ENCODE data around the gene C10orf90. TPM values are rescaled to one million over a fixed set of nuclear protein-coding genes. Genes with fewer than 3 reads are reported as not detected.

The C10orf90 gene
- total RNA-seq, 1 experiment from 2014 or later = not detected

DNA sequence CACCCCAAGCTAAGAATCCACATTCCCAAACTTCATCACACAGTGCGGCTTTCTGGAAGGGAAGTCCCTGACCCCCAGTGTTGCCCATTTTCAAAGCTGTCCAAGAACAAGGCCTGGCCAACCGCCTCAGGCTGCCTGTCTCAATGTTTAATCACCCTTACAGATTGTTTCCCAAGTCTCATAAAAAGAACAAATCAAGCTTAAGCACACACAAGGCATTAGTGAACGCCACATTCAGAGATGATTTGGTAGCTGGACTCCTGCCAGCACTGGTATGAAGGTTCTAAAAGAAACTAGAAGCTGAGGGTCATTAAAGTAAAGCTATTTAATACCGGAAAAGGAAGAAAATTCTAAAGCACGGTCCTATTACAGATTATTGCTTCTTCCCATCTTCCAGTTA lies 35.6 kb downstream of the C10orf90 start:
- Histone ChIP-seq H3K14ac (ENCODE audit: insufficient read depth, low read length) (no peak overlapping the region), H4K20me1 (ENCODE audit: control insufficient read depth, insufficient read depth, insufficient read length) (no peaks in the 10 kb centered on the region), H3K9ac (ENCODE audit: extremely low read depth, insufficient read length, low read length) (no peak overlapping the region), H3K18ac (ENCODE audit: insufficient read length, low read depth, low read length) (no peak overlapping the region), H4K5ac (ENCODE audit: insufficient read length, low read depth, low read length) (no peak overlapping the region), H2BK120ac (ENCODE audit: low read depth, low read length, poor library complexity, severe bottlenecking) (no peak overlapping the region), H3K4ac (ENCODE audit: low read depth, low read length) (no peak overlapping the region), H3K27ac (ENCODE audit: insufficient read length, low read depth, low read length) (no peak overlapping the region), H3K79me2 (ENCODE audit: insufficient read depth, low read length) (no peaks in the 10 kb centered on the region), H2BK12ac (ENCODE audit: insufficient read length, low read depth, low read length) (no peak overlapping the region), H2AK5ac (ENCODE audit: insufficient read length, low read length) (no peak overlapping the region), H3K27me3 (ENCODE audit: insufficient read depth, low read length) (no peaks in the 10 kb centered on the region), H3K4me1 (ENCODE audit: insufficient read depth, low read length) (no peaks in the 10 kb centered on the region), H3K23ac (ENCODE audit: insufficient read length, low read depth, low read length) (no peak overlapping the region), H3K79me1 (ENCODE audit: insufficient read depth, low read depth, low read length, poor library complexity, severe bottlenecking) (no peaks in the 10 kb centered on the region), H4K91ac (ENCODE audit: insufficient read length, low read depth, low read length) (no peak overlapping the region), H3K56ac (ENCODE audit: insufficient read length, low read depth, low read length) (no peak overlapping the region), H2BK20ac (ENCODE audit: low read depth, low read length, poor library complexity, severe bottlenecking) (no peak overlapping the region), H2BK15ac (ENCODE audit: low read depth, low read length) (no peak overlapping the region), H2BK5ac (ENCODE audit: insufficient read length, low read length) (no peak overlapping the region), H4K8ac (replicated peaks; ENCODE audit: insufficient read length, low read depth, low read length) (no peak overlapping the region), H3T11ph (ENCODE audit: low read length) (no peak overlapping the region), H2AFZ (ENCODE audit: low read length) (no peak overlapping the region), H3K23me2 (ENCODE audit: insufficient read length, low read depth, low read length, poor library complexity, severe bottlenecking) (no peaks in the 10 kb centered on the region), H3K4me2 (ENCODE audit: insufficient read depth, insufficient read length, low read length) (no peak overlapping the region), H3K9me3 (ENCODE audit: control insufficient read depth, low read depth, low read length) (no peaks in the 10 kb centered on the region)
- Mint-ChIP-seq H3K36me3 (ENCODE audit: insufficient read depth in 1 of 3, low read depth in 3 of 3) (no peaks in the 10 kb centered on the region), H3K9me3 (peaks cover 0 to 4% of the 10 kb centered on the region in 2 experiments; a peak in 3 of 5 replicates), H3K27me3 (ENCODE audit: low read depth) (peaks cover 7% of the 10 kb centered on the region; the same call in 1 of the 2 replicates), H3K4me1 (no peaks in the 10 kb centered on the region), H3K27ac (no peak overlapping the region), H3K4me3 (no peak overlapping the region)
- WGBS (ENCODE audit: extremely low coverage, insufficient read length, low lambda C conversion rate) = no CpG with 5 or more reads among the region's 5 CpGs
- DNase-seq = no peak
- TF ChIP-seq, protein P1, sequence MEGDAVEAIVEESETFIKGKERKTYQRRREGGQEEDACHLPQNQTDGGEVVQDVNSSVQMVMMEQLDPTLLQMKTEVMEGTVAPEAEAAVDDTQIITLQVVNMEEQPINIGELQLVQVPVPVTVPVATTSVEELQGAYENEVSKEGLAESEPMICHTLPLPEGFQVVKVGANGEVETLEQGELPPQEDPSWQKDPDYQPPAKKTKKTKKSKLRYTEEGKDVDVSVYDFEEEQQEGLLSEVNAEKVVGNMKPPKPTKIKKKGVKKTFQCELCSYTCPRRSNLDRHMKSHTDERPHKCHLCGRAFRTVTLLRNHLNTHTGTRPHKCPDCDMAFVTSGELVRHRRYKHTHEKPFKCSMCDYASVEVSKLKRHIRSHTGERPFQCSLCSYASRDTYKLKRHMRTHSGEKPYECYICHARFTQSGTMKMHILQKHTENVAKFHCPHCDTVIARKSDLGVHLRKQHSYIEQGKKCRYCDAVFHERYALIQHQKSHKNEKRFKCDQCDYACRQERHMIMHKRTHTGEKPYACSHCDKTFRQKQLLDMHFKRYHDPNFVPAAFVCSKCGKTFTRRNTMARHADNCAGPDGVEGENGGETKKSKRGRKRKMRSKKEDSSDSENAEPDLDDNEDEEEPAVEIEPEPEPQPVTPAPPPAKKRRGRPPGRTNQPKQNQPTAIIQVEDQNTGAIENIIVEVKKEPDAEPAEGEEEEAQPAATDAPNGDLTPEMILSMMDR (conservative IDR thresholded peaks at IDR 0.05) = no peak

Measured in H9 (cell line).